IMR-90 (cell line): Measurements from ENCODE around the gene NME4. TPM values are rescaled to one million over a fixed set of nuclear protein-coding genes. Genes with fewer than 3 reads are reported as not detected.

Source experiments
- ATAC-seq: fragments of 200-7000 bp; cut with Tn5 transposase; 2 replicates; pipeline ENCODE4 v1.9.1; 2020; ENCODE audit warnings: low read depth, mild to moderate bottlenecking, moderate library complexity
- BruUV-seq: library from RNA; stranded (reverse); fragments of 400-500 nt; replicated peaks from 2 replicates; lab custom pipeline; 2021; lab: Mats Ljungman, UMichigan
- CTCF ChIA-PET: fragments of 300-600 bp; formaldehyde crosslinking; extraction: SDS; loops from one replicate; lab custom pipeline; 2021; ENCODE audit warnings: antibody characterized with exemption; lab: Yijun Ruan, JAX
- POLR2A ChIA-PET: fragments of 300-600 bp; sonication (Branson Sonifier 250); formaldehyde crosslinking; loops from one replicate; lab custom pipeline; 2022; ENCODE audit warnings: antibody characterized with exemption; ENCODE audit not compliant: unreplicated experiment; lab: Charles Lee
- DNase-seq: peaks from one replicate; pipeline ENCODE4 v3.0.0; 2013
- H2AFZ ChIP-seq: replicated peaks from 2 replicates; pipeline ENCODE3; 2013; ENCODE audit warnings: low read length, mild to moderate bottlenecking; ENCODE audit not compliant: poor library complexity
- H2AK5ac ChIP-seq: 2 replicates; pipeline ENCODE4 v1.6.1; 2013; ENCODE audit warnings: low read depth, low read length, inconsistent platforms
- H2AK9ac ChIP-seq: replicated peaks from 2 replicates; pipeline ENCODE3; 2013; ENCODE audit warnings: mild to moderate bottlenecking, low read depth, low read length, moderate library complexity; ENCODE audit not compliant: poor library complexity
- H2BK120ac ChIP-seq: 2 replicates; pipeline ENCODE4 v1.6.1; 2013; ENCODE audit warnings: low read depth, low read length, inconsistent platforms
- H2BK15ac ChIP-seq: 3 replicates; pipeline ENCODE4 v1.6.1; 2013; ENCODE audit warnings: low read depth, low read length, inconsistent platforms
- H2BK20ac ChIP-seq: 2 replicates; pipeline ENCODE4 v1.6.1; 2013; ENCODE audit warnings: low read depth, mild to moderate bottlenecking, inconsistent platforms, low read length, moderate library complexity
- H2BK5ac ChIP-seq: 2 replicates; pipeline ENCODE4 v1.6.1; 2013; ENCODE audit warnings: mild to moderate bottlenecking, low read depth, low read length, inconsistent platforms; ENCODE audit not compliant: poor library complexity, severe bottlenecking
- H3K14ac ChIP-seq: replicated peaks from 2 replicates; pipeline ENCODE4 v1.6.1; 2013; ENCODE audit warnings: low read depth, low read length, inconsistent platforms
- H3K18ac ChIP-seq: 2 replicates; pipeline ENCODE4 v1.6.1; 2013; ENCODE audit warnings: low read depth, low read length, control low read depth
- H3K23ac ChIP-seq: 2 replicates; pipeline ENCODE4 v1.6.1; 2013; ENCODE audit warnings: low read depth, low read length, inconsistent platforms
- H3K27ac ChIP-seq: 2 replicates; pipeline ENCODE4 v1.5.1; 2013; ENCODE audit warnings: mild to moderate bottlenecking, control low read depth, low read length; ENCODE audit not compliant: insufficient read depth
- H3K27me3 ChIP-seq: 2 replicates; pipeline ENCODE4 v1.6.1; 2013; ENCODE audit warnings: low read length; ENCODE audit not compliant: control insufficient read depth, insufficient read depth
- H3K36me3 ChIP-seq: 2 replicates; pipeline ENCODE4 v1.6.1; 2013; ENCODE audit warnings: low read length, mixed read lengths; ENCODE audit not compliant: control insufficient read depth, insufficient read depth
- H3K4ac ChIP-seq: 2 replicates; pipeline ENCODE4 v1.6.1; 2013; ENCODE audit warnings: low read depth, low read length, inconsistent platforms
- H3K4me1 ChIP-seq: 2 replicates; pipeline ENCODE4 v1.6.1; 2013; ENCODE audit warnings: low read length, mixed read lengths; ENCODE audit not compliant: control insufficient read depth, insufficient read depth
- H3K4me2 ChIP-seq: 2 replicates; pipeline ENCODE4 v1.6.1; 2013; ENCODE audit warnings: low read depth, mild to moderate bottlenecking, control low read depth, low read length, moderate library complexity
- H3K4me3 ChIP-seq: 2 replicates; pipeline ENCODE4 v1.5.1; 2013; ENCODE audit warnings: low read depth, mild to moderate bottlenecking, control low read depth, low read length, moderate library complexity; ENCODE audit not compliant: insufficient read depth
- H3K56ac ChIP-seq: 2 replicates; pipeline ENCODE4 v1.6.1; 2013; ENCODE audit warnings: low read length, inconsistent platforms; ENCODE audit not compliant: insufficient read depth; ENCODE audit errors: extremely low read depth
- H3K79me1 ChIP-seq, 2 experiments: 2 replicates each; pipeline ENCODE4 v1.6.1; 2013; ENCODE audit warnings: low read length in 2 of 2, inconsistent platforms in 1 of 2, low read depth in 1 of 2
- H3K9ac ChIP-seq: 2 replicates; pipeline ENCODE4 v1.6.1; 2013; ENCODE audit warnings: low read depth, low read length, control low read depth
- H3K9me1 ChIP-seq: 2 replicates; pipeline ENCODE4 v1.6.1; 2013; ENCODE audit warnings: low read length, inconsistent platforms; ENCODE audit not compliant: insufficient read depth
- H3K9me3 ChIP-seq: 2 replicates; pipeline ENCODE4 v1.6.1; 2013; ENCODE audit warnings: low read length; ENCODE audit not compliant: control insufficient read depth, insufficient read depth
- H4K20me1 ChIP-seq: 2 replicates; pipeline ENCODE4 v1.6.1; 2013; ENCODE audit warnings: low read length, inconsistent platforms; ENCODE audit not compliant: insufficient read depth
- H4K5ac ChIP-seq: 2 replicates; pipeline ENCODE4 v1.6.1; 2013; ENCODE audit warnings: mild to moderate bottlenecking, low read depth, low read length, control low read depth
- H4K8ac ChIP-seq, 2 experiments: 2 replicates each; pipeline ENCODE4 v1.6.1; 2013; ENCODE audit warnings: low read depth in 2 of 2, low read length in 2 of 2, control low read depth in 1 of 2, inconsistent platforms in 1 of 2
- H4K91ac ChIP-seq: 2 replicates; pipeline ENCODE4 v1.6.1; 2013; ENCODE audit warnings: low read depth, low read length, inconsistent platforms; ENCODE audit not compliant: insufficient read depth
- CHD1 ChIP-seq: IDR thresholded peaks from 2 replicates; pipeline ENCODE4 v1.6.1; 2012; ENCODE audit warnings: low read depth, low read length, improper control_type of control experiment
- CTCF ChIP-seq: conservative IDR thresholded peaks from 2 replicates; pipeline ENCODE4 v1.5.1; 2012; ENCODE audit warnings: mild to moderate bottlenecking, low read depth, low read length, improper control_type of control experiment
- MAFK ChIP-seq: IDR thresholded peaks from 2 replicates; pipeline ENCODE4 v1.6.1; 2012; ENCODE audit warnings: low read depth, low read length, improper control_type of control experiment
- MAZ ChIP-seq: IDR thresholded peaks from 2 replicates; pipeline ENCODE4 v1.6.1; 2012; ENCODE audit warnings: low read depth, mild to moderate bottlenecking, low read length, improper control_type of control experiment, moderate library complexity, borderline replicate concordance
- RAD21 ChIP-seq: IDR thresholded peaks from 2 replicates; pipeline ENCODE4 v1.6.1; 2012; ENCODE audit warnings: low read length, improper control_type of control experiment
- SMC3 ChIP-seq: fragments of 150-350 bp; IDR thresholded peaks from 2 replicates; pipeline ENCODE4 v1.6.1; 2016; ENCODE audit warnings: low read depth, mild to moderate bottlenecking, antibody characterized with exemption, low read length, moderate library complexity
- WGBS, 2 experiments: methylation state at CpG; one replicate each; pipeline versions ENCODE4 v1.1.5 to v1.1.7; 2013; ENCODE audit warnings: missing lambda C conversion rate in 2 of 2; ENCODE audit not compliant: insufficient read length in 1 of 2; ENCODE audit errors: extremely low coverage in 2 of 2; 5-methylcytosine and 5-hydroxymethylcytosine counted together
- dilution Hi-C: fragments of 300-500 bp; cut with HindIII; formaldehyde crosslinking; loops from one replicate; pipeline ENCODE4 v1.14.3; 2018; ENCODE audit warnings: low sequenced_read_pairs; ENCODE audit not compliant: unreplicated experiment
- in situ Hi-C: fragments of 300-500 bp; cut with MboI; formaldehyde crosslinking; loops from 3 replicates; pipeline ENCODE4 v1.14.3; 2019; ENCODE audit warnings: low sequenced_read_pairs, inconsistent platforms, mixed read lengths
- intact Hi-C: fragments of 100-400 bp; cut with micrococcal nuclease; formaldehyde crosslinking; loops from 2 replicates; pipeline ENCODE4 v1.10.0; 2022
- polyA plus RNA-seq, 3 experiments: library from polyadenylated mRNA; depleted of rRNA; stranded (reverse); fragments of >200 nt; gene quantifications; 2 replicates each; pipeline ENCODE4 v1.2.3, GENCODE V29; 2012; ENCODE audit warnings: low replicate concordance in 1 of 3
- total RNA-seq: library from RNA; depleted of rRNA; stranded (reverse); fragments of >200 nt; gene quantifications from 2 replicates; pipeline ENCODE4 v1.2.3, GENCODE V29; 2012

The NME4 gene
- total and polyA plus RNA-seq, 2 of the 4 experiments (the other 2 are of a cell fraction) = 124 to 288 TPM

- TF ChIP-seq CHD1 (no peak), RAD21 (peak; percentile 89), CTCF (peak; percentile 77), MAFK (no peak), MAZ (peak; percentile 32; the same call in 1 of the 2 replicates), SMC3 (peak; percentile 49)
- peak; percentile 61 for DNase-seq
Measured at GRCh38 chr16:361872-362701, 34.9 kb upstream of the NME4 start.

More at GRCh38 chr16:361872-362701, 34.9 kb upstream of the NME4 start:
- CTCF ChIA-PET = interaction anchor here (0.5 to 2.2 kb wide), 10 partner anchors 9 to 265 kb away, joined by 3 to 10 read pairs (median 4); partner anchors contain the start of genes DECR2 and MRPL28
- POLR2A ChIA-PET = no interaction called here
- Histone ChIP-seq H2BK5ac (no peak overlapping the region), H3K14ac (no peak overlapping the region), H3K36me3 (peaks cover 8% of the 10 kb centered on the region), H2AK9ac (peak overlapping the region; percentile 68), H3K9me3 (no peaks in the 10 kb centered on the region), H4K8ac (no peak overlapping the region), H4K5ac (no peak overlapping the region), H3K9ac (no peak overlapping the region), H3K27ac (no peak overlapping the region), H2BK20ac (no peak overlapping the region), H2AFZ (peak overlapping the region; percentile 79), H3K4me1 (no peaks in the 10 kb centered on the region), H3K23ac (no peak overlapping the region), H3K4me3 (no peak overlapping the region), H3K56ac (no peak overlapping the region), H3K4ac (no peak overlapping the region), H3K27me3 (no peaks in the 10 kb centered on the region), H2BK15ac (no peak overlapping the region), H3K9me1 (no peaks in the 10 kb centered on the region), H3K4me2 (no peak overlapping the region), H2BK120ac (no peak overlapping the region), H3K18ac (no peak overlapping the region), H2AK5ac (no peak overlapping the region), H4K20me1 (no peaks in the 10 kb centered on the region), H3K79me1 (no peaks in the 10 kb centered on the region), H4K91ac (no peak overlapping the region)
- dilution Hi-C loops (no loop called here), in situ Hi-C loops (no loop called here), intact Hi-C loops (no loop called here)
- BruUV-seq = no TSS peak
- WGBS, 2 experiments = 34% methylated on average over 21 of the region's 30 CpGs; no CpG with 5 or more reads in 1 of the 2 experiments
- ATAC-seq = peak; percentile 84
